ENCODE measurements around the gene DMXL2.
"Not testable (repeated sequence)": the region's sequence is repeated elsewhere in the genome, so short reads cannot be mapped to it uniquely, and the experiment has no call there.

DMXL2 gene

GRCh38 chr15:51568939-51569784, 53.4 kb downstream of the DMXL2 start:
- DNase-seq = not testable (repeated sequence)

- DNase-seq = no peak
Observed at GRCh38 chr15:51561271-51561670, 61.3 kb downstream of the DMXL2 start.

- DNase-seq = no peak
Observed at GRCh38 chr15:51558876-51559275, 63.7 kb downstream of the DMXL2 start.

GRCh38 chr15:51558411-51558810, 64.2 kb downstream of the DMXL2 start:
- DNase-seq = no peak

- no peak for DNase-seq
Observed at GRCh38 chr15:51550841-51551240, 71.7 kb downstream of the DMXL2 start.

- DNase-seq = no peak
Observed at GRCh38 chr15:51547656-51548055, 74.9 kb downstream of the DMXL2 start.

- no peak for DNase-seq
Observed at GRCh38 chr15:51536965-51537574, 85.5 kb downstream of the DMXL2 start.

- no peak for DNase-seq
Observed at GRCh38 chr15:51533672-51534398, 88.7 kb downstream of the DMXL2 start.

GRCh38 chr15:51526955-51527354, 95.6 kb downstream of the DMXL2 start:
- no peak for DNase-seq

GRCh38 chr15:51524376-51524775, 98.2 kb downstream of the DMXL2 start:
- no peak for DNase-seq

- no peak for DNase-seq
Observed at GRCh38 chr15:51516291-51516690, 106.3 kb downstream of the DMXL2 start.

GRCh38 chr15:51505251-51505650, 117.3 kb downstream of the DMXL2 start:
- no peak for DNase-seq

GRCh38 chr15:51503003-51503402, 119.6 kb downstream of the DMXL2 start:
- no peak for DNase-seq

GRCh38 chr15:51499379-51499976, 123.1 kb downstream of the DMXL2 start:
- no peak for DNase-seq

GRCh38 chr15:51497806-51498205, 124.8 kb downstream of the DMXL2 start:
- no peak for DNase-seq

GRCh38 chr15:51496246-51496645, 126.3 kb downstream of the DMXL2 start:
- DNase-seq = no peak

GRCh38 chr15:51494411-51495314, 127.9 kb downstream of the DMXL2 start:
- no peak for DNase-seq

GRCh38 chr15:51493892-51494291, 128.7 kb downstream of the DMXL2 start:
- DNase-seq = no peak

GRCh38 chr15:51492528-51492927, 130.0 kb downstream of the DMXL2 start:
- no peak for DNase-seq

- DNase-seq = no peak
Observed at GRCh38 chr15:51491941-51492340, 130.6 kb downstream of the DMXL2 start.

GRCh38 chr15:51484781-51485180, 137.8 kb downstream of the DMXL2 start:
- DNase-seq = no peak

- no peak for DNase-seq
Observed at GRCh38 chr15:51483985-51484384, 138.6 kb downstream of the DMXL2 start.

Data from DMS153 (cell line).